ENCODE results near the gene RGL2. TPM values are rescaled to one million over a fixed set of nuclear protein-coding genes. Genes with fewer than 3 reads are reported as not detected.

Gene RGL2
- total RNA-seq, 2 donors from 2014 or later: 85.6 to 98.0 TPM

DNA sequence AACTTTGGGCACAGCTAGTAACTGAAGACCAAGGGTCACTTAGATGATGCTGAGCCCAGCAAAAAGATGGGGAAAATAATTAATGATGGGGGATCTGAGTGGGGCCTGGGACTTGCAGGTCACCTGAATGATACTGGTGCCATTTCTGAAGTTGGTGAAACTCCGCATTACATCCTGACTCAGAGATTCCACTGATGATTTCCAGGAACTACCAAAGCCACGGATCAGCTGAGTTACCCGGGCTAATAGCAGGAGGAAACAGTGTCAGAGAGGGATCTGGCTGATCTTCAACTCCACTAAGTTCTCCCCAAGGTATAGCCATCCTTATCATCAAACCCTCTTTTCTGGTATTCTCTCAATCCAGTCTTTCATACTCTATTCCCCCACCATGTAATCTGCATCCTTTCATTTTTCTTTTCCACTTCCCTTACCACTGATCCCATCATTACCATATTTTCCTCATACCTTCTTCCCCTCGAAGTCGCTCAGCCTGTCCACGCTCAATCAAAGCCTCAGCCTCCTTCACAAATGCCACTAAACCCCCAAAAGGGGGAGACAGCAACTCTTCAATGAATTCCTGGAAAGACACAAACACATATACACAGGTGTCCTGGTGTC is 47.2 kb downstream of the RGL2 start:
- Mint-ChIP-seq H3K9me3 (no peaks in the 10 kb centered on the region), H3K36me3 (ENCODE audit: low read depth) (peaks cover 24% of the 10 kb centered on the region), H3K4me3 (no peak overlapping the region), H3K4me1 (peaks cover 14% of the 10 kb centered on the region), H3K27me3 (ENCODE audit: insufficient read depth) (peaks cover 15% of the 10 kb centered on the region), H3K27ac (no peak overlapping the region)
- DNase-seq: no peak
- Histone ChIP-seq H3K9ac (ENCODE audit: extremely low read depth, low read length, poor library complexity, severe bottlenecking) (no peak overlapping the region), H3K36me3 (ENCODE audit: control insufficient read depth, insufficient read depth, low read length) (peaks cover 18% of the 10 kb centered on the region), H3K4me3 (ENCODE audit: low read length) (no peak overlapping the region), H3K9me3 (ENCODE audit: control insufficient read depth, low read length) (no peaks in the 10 kb centered on the region), H3K27me3 (ENCODE audit: control insufficient read depth, insufficient read depth, low read length, poor library complexity, severe bottlenecking) (peaks cover 18% of the 10 kb centered on the region), H3K27ac (ENCODE audit: low read depth, low read length) (no peak overlapping the region), H3K4me1 (ENCODE audit: control insufficient read depth, insufficient read depth, low read length) (peaks cover 5% of the 10 kb centered on the region)
- TF ChIP-seq, protein P1, sequence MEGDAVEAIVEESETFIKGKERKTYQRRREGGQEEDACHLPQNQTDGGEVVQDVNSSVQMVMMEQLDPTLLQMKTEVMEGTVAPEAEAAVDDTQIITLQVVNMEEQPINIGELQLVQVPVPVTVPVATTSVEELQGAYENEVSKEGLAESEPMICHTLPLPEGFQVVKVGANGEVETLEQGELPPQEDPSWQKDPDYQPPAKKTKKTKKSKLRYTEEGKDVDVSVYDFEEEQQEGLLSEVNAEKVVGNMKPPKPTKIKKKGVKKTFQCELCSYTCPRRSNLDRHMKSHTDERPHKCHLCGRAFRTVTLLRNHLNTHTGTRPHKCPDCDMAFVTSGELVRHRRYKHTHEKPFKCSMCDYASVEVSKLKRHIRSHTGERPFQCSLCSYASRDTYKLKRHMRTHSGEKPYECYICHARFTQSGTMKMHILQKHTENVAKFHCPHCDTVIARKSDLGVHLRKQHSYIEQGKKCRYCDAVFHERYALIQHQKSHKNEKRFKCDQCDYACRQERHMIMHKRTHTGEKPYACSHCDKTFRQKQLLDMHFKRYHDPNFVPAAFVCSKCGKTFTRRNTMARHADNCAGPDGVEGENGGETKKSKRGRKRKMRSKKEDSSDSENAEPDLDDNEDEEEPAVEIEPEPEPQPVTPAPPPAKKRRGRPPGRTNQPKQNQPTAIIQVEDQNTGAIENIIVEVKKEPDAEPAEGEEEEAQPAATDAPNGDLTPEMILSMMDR (conservative IDR thresholded peaks at IDR 0.05): no peak
- WGBS, 2 experiments (ENCODE audit: insufficient coverage in 1 of 2, insufficient read length in 1 of 2): 92 to 94% methylated on average over 4 to 6 of the region's 6 CpGs

DNA sequence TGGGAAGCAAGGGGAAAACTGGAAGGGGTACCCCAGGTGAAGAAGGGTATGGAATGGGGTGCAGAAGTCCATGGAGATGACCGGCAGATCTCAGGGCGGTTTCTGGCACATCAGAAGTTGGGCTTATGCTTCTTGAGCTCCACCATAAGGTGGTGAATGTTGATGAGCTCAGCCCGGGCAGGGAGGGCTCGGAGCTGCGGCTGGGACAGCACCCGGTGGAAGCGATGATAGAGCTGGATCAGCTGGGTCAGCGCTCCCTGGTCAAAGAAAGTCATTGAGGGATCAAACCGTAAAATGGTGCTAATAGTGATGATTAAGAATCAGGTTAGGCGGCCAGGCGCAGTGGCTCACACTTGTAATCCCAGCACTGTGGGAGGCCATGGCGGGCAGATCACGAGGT is 48.0 kb downstream of the RGL2 start:
- peaks cover 20% of the 10 kb centered on the region for H3K36me3 Mint-ChIP-seq (ENCODE audit: low read depth)
- H3K27me3 Mint-ChIP-seq (ENCODE audit: insufficient read depth): peaks cover 23% of the 10 kb centered on the region
- peaks cover 5% of the 10 kb centered on the region for H3K4me1 ChIP-seq (ENCODE audit: control insufficient read depth, insufficient read depth, low read length)
- no peak overlapping the region for H3K4me3 ChIP-seq (ENCODE audit: low read length)
- no peak overlapping the region for H3K27ac Mint-ChIP-seq
- H3K4me1 Mint-ChIP-seq: peaks cover 14% of the 10 kb centered on the region
- H3K9ac ChIP-seq (ENCODE audit: extremely low read depth, low read length, poor library complexity, severe bottlenecking): no peak overlapping the region
- H3K27ac ChIP-seq (ENCODE audit: low read depth, low read length): no peak overlapping the region
- no peak for DNase-seq
- peaks cover 25% of the 10 kb centered on the region for H3K27me3 ChIP-seq (ENCODE audit: control insufficient read depth, insufficient read depth, low read length, poor library complexity, severe bottlenecking)
- H3K36me3 ChIP-seq (ENCODE audit: control insufficient read depth, insufficient read depth, low read length): peaks cover 18% of the 10 kb centered on the region
- no peaks in the 10 kb centered on the region for H3K9me3 Mint-ChIP-seq
- WGBS, 2 experiments (ENCODE audit: insufficient coverage in 1 of 2, insufficient read length in 1 of 2): 96 to 98% methylated on average over 9 to 13 of the region's 13 CpGs
- no peak overlapping the region for H3K4me3 Mint-ChIP-seq
- TF ChIP-seq, protein P1 (conservative IDR thresholded peaks at IDR 0.05): no peak
- no peaks in the 10 kb centered on the region for H3K9me3 ChIP-seq (ENCODE audit: control insufficient read depth, low read length)

DNA sequence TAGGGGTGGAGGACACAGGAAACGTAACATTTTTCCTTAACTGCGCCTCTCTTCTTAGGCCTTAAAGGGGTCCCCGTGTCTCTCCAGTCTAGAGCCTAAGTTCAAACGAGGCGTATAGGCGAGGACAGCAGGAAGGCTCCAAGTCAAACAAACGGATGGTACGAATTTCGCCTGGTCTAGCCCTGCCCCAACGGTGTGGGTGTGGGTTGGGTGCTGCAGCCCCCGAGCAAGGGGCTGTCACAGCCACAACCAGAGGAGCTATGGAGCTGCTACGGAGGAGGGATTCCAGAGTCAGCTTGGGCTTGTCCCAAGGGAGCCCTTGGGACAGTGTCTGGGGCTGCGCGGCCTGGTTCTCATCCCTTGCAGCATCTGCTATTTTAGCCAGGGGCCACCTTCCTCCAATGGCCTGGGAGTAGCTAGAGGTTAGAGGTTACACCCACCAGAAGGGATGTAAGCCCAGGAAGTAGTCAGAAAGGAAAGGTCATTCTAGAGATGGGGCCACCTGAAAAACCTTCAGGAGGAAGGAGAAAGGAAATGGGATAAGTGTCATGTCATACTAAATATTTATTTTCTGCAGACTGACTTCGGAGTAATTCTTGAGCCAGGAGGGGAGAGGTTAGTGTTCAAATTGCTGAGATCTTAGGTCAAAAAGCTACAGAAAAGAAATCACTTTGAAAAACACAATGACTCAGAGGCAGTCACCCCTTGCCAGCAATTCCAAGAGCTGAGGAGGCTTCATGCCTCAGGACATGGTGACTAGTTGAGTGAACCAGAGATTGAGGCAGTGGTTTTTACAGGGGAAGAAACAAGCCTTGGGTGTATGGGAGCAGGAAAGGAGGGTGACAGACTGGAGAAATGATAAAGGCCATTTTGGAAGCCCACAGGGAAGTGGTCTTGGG is 48.8 kb downstream of the RGL2 start:
- Mint-ChIP-seq H3K4me3 (peak overlapping the region; percentile 66), H3K9me3 (no peaks in the 10 kb centered on the region), H3K4me1 (peaks cover 14% of the 10 kb centered on the region), H3K36me3 (ENCODE audit: low read depth) (peaks cover 19% of the 10 kb centered on the region), H3K27ac (no peak overlapping the region), H3K27me3 (ENCODE audit: insufficient read depth) (peaks cover 24% of the 10 kb centered on the region)
- H3K4me1 ChIP-seq (ENCODE audit: control insufficient read depth, insufficient read depth, low read length): peaks cover 5% of the 10 kb centered on the region
- H3K9me3 ChIP-seq (ENCODE audit: control insufficient read depth, low read length): no peaks in the 10 kb centered on the region
- peaks cover 18% of the 10 kb centered on the region for H3K36me3 ChIP-seq (ENCODE audit: control insufficient read depth, insufficient read depth, low read length)
- DNase-seq: no peak
- peak overlapping the region; percentile 89 for H3K4me3 ChIP-seq (ENCODE audit: low read length)
- TF ChIP-seq, protein P1 (conservative IDR thresholded peaks at IDR 0.05): no peak
- H3K9ac ChIP-seq (ENCODE audit: extremely low read depth, low read length, poor library complexity, severe bottlenecking): peak overlapping the region; percentile 57
- WGBS, 2 experiments (ENCODE audit: insufficient coverage in 1 of 2, insufficient read length in 1 of 2): 37 to 44% methylated on average over 11 to 15 of the region's 15 CpGs
- peak overlapping the region; percentile 71 for H3K27ac ChIP-seq (ENCODE audit: low read depth, low read length)
- H3K27me3 ChIP-seq (ENCODE audit: control insufficient read depth, insufficient read depth, low read length, poor library complexity, severe bottlenecking): peaks cover 30% of the 10 kb centered on the region

All from endodermal cell (in vitro differentiated cells).